Common myeloid progenitor, CD34-positive (primary cell): ENCODE results near the gene TCIRG1.

Experiments
- CTCF ChIA-PET: fragments of 350-600 bp; sonication (Branson Sonifier 250); formaldehyde crosslinking; loops from one replicate; lab custom pipeline; 2021; ENCODE audit warnings: antibody characterized with exemption; lab: Charles Lee
- POLR2A ChIA-PET: fragments of 350-600 bp; sonication (Branson Sonifier 250); formaldehyde crosslinking; loops from one replicate; lab custom pipeline; 2021; ENCODE audit warnings: antibody characterized with exemption; lab: Charles Lee
- DNase-seq, 3 donors: peaks; one replicate each; pipeline versions ENCODE4 v3.0.0 to v3.0.0-alpha.2; 2013
- H3K27ac ChIP-seq, 2 experiments: 1 replicate in 1 of 2; 2 replicates in 1 of 2; pipeline ENCODE4 v1.7.0; 2013; ENCODE audit warnings: inconsistent platforms in 2 of 2, low read length in 2 of 2, mild to moderate bottlenecking in 2 of 2, low read depth in 1 of 2, moderate library complexity in 1 of 2; ENCODE audit not compliant: severe bottlenecking in 2 of 2, insufficient read depth in 1 of 2, poor library complexity in 1 of 2
- H3K27me3 ChIP-seq, 5 experiments: replicated peaks in 2 of 5; 1 replicate in 3 of 5; 2 replicates in 2 of 5; pipeline versions ENCODE4 v1.6.1 to v1.7.0; 2013; ENCODE audit warnings: low read length in 4 of 5, mild to moderate bottlenecking in 2 of 5, moderate library complexity in 2 of 5, inconsistent platforms in 1 of 5; ENCODE audit not compliant: insufficient read depth in 5 of 5, control insufficient read depth in 4 of 5
- H3K36me3 ChIP-seq, 4 experiments: 1 replicate in 2 of 4; 2 replicates in 2 of 4; pipeline versions ENCODE4 v1.6.1 to v1.7.0; 2013; ENCODE audit warnings: low read length in 3 of 4, control low read depth in 1 of 4, mild to moderate bottlenecking in 1 of 4; ENCODE audit not compliant: control insufficient read depth in 4 of 4, insufficient read depth in 4 of 4
- H3K4me1 ChIP-seq, 4 experiments: 1 replicate in 3 of 4; 2 replicates in 1 of 4; pipeline versions ENCODE4 v1.6.1 to v1.7.1; 2013; ENCODE audit warnings: low read length in 3 of 4, mild to moderate bottlenecking in 3 of 4, control low read depth in 1 of 4, inconsistent platforms in 1 of 4, moderate library complexity in 1 of 4; ENCODE audit not compliant: control insufficient read depth in 4 of 4, insufficient read depth in 4 of 4; ENCODE audit errors: control extremely low read depth in 1 of 4
- H3K4me3 ChIP-seq, 7 experiments: 1 replicate in 4 of 7; 2 replicates in 3 of 7; pipeline versions ENCODE4 v1.5.1 to v1.7.0; 2013; ENCODE audit warnings: mild to moderate bottlenecking in 7 of 7, low read length in 6 of 7, moderate library complexity in 6 of 7, inconsistent platforms in 2 of 7, low read depth in 2 of 7, control low read depth in 1 of 7; ENCODE audit not compliant: insufficient read depth in 4 of 7, control insufficient read depth in 1 of 7; ENCODE audit errors: extremely low read depth in 1 of 7
- H3K9me3 ChIP-seq, 5 experiments: 1 replicate in 4 of 5; 2 replicates in 1 of 5; pipeline versions ENCODE4 v1.6.1 to v1.7.1; 2013; ENCODE audit warnings: low read length in 4 of 5, mild to moderate bottlenecking in 2 of 5, inconsistent platforms in 1 of 5, low read depth in 1 of 5, moderate library complexity in 1 of 5; ENCODE audit not compliant: control insufficient read depth in 4 of 5, insufficient read depth in 2 of 5; ENCODE audit errors: control extremely low read depth in 1 of 5
- WGBS: methylation state at CpG from one replicate; pipeline ENCODE4 v1.1.5; 2013; ENCODE audit not compliant: insufficient coverage; 5-methylcytosine and 5-hydroxymethylcytosine counted together

TCIRG1 gene

DNA sequence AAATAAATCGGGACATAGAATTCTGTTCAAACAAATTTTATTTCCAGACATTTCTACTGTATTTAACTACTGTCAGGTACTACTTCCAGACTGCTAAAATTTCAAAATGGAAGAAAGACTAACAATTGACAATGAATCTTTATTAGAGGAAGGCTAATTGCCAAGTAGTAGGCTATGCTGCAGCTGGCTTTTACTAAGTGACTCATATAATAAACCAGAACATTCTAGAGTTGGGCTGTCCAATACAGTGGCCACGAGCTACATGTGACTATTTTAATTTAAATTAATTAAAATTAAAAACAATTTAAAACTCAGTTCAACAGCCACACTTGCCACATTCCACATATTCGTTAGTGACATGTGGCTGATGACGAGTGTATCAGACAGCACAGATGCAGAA is 54.7 kb downstream of the TCIRG1 start:
- Histone ChIP-seq H3K9me3 (no peaks in the 10 kb centered on the region), H3K4me3 (no peak overlapping the region), H3K27me3 (no peaks in the 10 kb centered on the region), H3K27ac (no peak overlapping the region), H3K36me3 (peaks cover 0 to 20% (median 5%) of the 10 kb centered on the region in 4 experiments), H3K4me1 (peaks cover 6 to 26% (median 18%) of the 10 kb centered on the region in 4 experiments)
- 100% methylated on average over 2 of the region's 4 CpGs for WGBS
- no peak for DNase-seq
- ChIA-PET POLR2A (no interaction called here), CTCF (interaction anchor here (1.3 to 3.4 kb wide), 2 partner anchors 25 to 110 kb away, joined by 3 to 13 read pairs; no protein-coding TSS in a partner anchor)

DNA sequence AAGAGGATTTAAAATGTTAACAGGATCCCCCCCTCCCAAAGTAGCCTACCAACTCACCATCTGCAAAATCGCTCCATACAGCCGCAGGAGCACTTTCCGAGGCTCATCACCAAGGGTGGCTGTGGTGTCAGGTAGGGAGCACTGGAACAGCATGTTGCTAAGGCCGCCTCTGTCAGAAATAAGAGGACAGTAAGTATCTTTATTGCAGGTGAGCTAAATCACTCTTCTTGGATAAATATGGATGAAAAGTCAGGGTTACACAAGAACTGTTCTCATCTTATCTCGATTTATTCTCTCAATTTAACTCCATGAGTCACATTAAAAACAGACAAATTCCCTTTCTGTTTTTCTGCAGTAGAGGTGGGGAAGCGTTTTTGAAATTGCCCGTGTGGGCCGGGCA is 58.1 kb downstream of the TCIRG1 start:
- no peaks in the 10 kb centered on the region for H3K27me3 ChIP-seq
- 94% methylated on average over 6 of the region's 8 CpGs for WGBS

DNA sequence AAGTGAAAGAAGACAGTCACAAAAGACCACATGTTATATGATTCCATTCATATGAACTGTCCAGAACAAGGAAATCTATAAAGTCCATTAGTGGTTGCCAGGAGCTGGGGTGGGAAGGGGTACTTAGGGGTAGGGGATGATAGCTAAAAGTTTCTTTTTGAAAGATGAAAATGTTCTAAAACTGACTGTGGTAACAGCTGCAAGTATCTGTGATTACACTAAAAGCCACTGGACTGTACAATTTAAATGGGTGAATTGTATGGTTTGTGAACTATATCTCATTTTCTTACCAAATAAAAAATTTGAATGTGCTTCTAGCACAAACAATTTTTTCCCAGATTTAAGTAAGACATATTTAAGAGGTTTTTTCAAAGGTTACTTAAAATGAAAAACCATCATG is 60.2 kb downstream of the TCIRG1 start:
- Histone ChIP-seq H3K27me3 (no peaks in the 10 kb centered on the region), H3K9me3 (no peaks in the 10 kb centered on the region), H3K27ac (peak overlapping the region; percentile 33 to 56), H3K4me3 (no peak overlapping the region), H3K36me3 (peaks cover 2 to 17% (median 5%) of the 10 kb centered on the region in 4 experiments), H3K4me1 (peaks cover 0 to 19% (median 14%) of the 10 kb centered on the region in 4 experiments)
- CTCF ChIA-PET, result interaction anchor here (0.9 to 1.4 kb wide), 3 partner anchors 9 to 90 kb away, joined by 3 read pairs; no protein-coding TSS in a partner anchor
- DNase-seq, result no peak
- POLR2A ChIA-PET, result interaction anchor here (0.6 kb wide), 1 partner anchor 84 kb away, joined by 6 read pairs; no protein-coding TSS in a partner anchor

More for the DNA sequence above, 58.1 kb downstream of the TCIRG1 start:
- no peak for DNase-seq
- H3K4me1 ChIP-seq, result peaks cover 0 to 20% (median 15%) of the 10 kb centered on the region in 4 experiments
- peaks cover 0 to 17% (median 5%) of the 10 kb centered on the region in 4 experiments for H3K36me3 ChIP-seq
- H3K9me3 ChIP-seq, result no peaks in the 10 kb centered on the region
- ChIA-PET POLR2A (no interaction called here), CTCF (interaction anchor here (0.8 to 2.2 kb wide), 4 partner anchors 22 to 72 kb away, joined by 3 to 6 read pairs (median 3); no protein-coding TSS in a partner anchor)
- H3K27ac ChIP-seq, result no peak overlapping the region
- H3K4me3 ChIP-seq, result no peak overlapping the region

- peaks cover 0 to 19% (median 14%) of the 10 kb centered on the region in 4 experiments for H3K4me1 ChIP-seq
- H3K4me3 ChIP-seq, result peak overlapping the region in 4 of 7 experiments; percentile 30 to 66 (median 53)
- H3K36me3 ChIP-seq, result peaks cover 2 to 10% (median 3%) of the 10 kb centered on the region in 4 experiments
- peak overlapping the region; percentile 33 to 56 for H3K27ac ChIP-seq
- ChIA-PET CTCF (interaction anchor here (0.8 to 1.4 kb wide), 4 partner anchors 10 to 91 kb away, joined by 3 read pairs; no protein-coding TSS in a partner anchor), POLR2A (interaction anchor here (0.6 kb wide), 1 partner anchor 83 kb away, joined by 6 read pairs; no protein-coding TSS in a partner anchor)
- H3K9me3 ChIP-seq, result no peaks in the 10 kb centered on the region
- 2% methylated on average over 8 of the region's 12 CpGs for WGBS
- no peaks in the 10 kb centered on the region for H3K27me3 ChIP-seq
- peak in 2 of 3 donors; percentile 51 to 61 for DNase-seq
These were observed 60.9 kb downstream of the TCIRG1 start for GRCh38 chr11:68099474-68100405.
